Brain microvascular endothelial cell (primary cell): ENCODE data around the gene DIP2B.

ENCODE experiments used
- DNase-seq: peaks from one replicate; pipeline ENCODE4 v3.0.0-alpha.2; 2020
- H3K27ac ChIP-seq: fragments of 250-450 bp; sonication (Bioruptor Pico); 2 replicates; pipeline ENCODE4 v1.5.1; 2020; ENCODE audit warnings: mild to moderate bottlenecking, moderate library complexity
- H3K27me3 ChIP-seq: fragments of 250-450 bp; sonication (Bioruptor Pico); replicated peaks from 2 replicates; pipeline ENCODE4 v1.5.1; 2020; ENCODE audit warnings: mild to moderate bottlenecking
- H3K36me3 ChIP-seq: fragments of 250-450 bp; sonication (Bioruptor Pico); replicated peaks from 2 replicates; pipeline ENCODE4 v1.5.1; 2020; ENCODE audit warnings: mild to moderate bottlenecking
- H3K4me3 ChIP-seq: 2 replicates; pipeline ENCODE4 v1.5.1; 2011; ENCODE audit warnings: low read depth, mild to moderate bottlenecking, control low read depth, low read length, moderate library complexity
- CTCF ChIP-seq: IDR thresholded peaks from 2 replicates; pipeline ENCODE4 v1.5.1; 2011; ENCODE audit warnings: low read depth, mild to moderate bottlenecking, moderate library complexity, low read length, control low read depth, inconsistent platforms; ENCODE audit errors: missing control alignments
- in situ Hi-C: cut with HindIII; loops from 2 replicates; pipeline ENCODE4 v1.10.0; 2017; ENCODE audit warnings: low sequenced_read_pairs, low pct_ligation_motif_present

Gene DIP2B

GRCh38 chr12:50686976-50687375 lies 182.2 kb downstream of the DIP2B start:
- in situ Hi-C loops, result no loop called here
- DNase-seq, result no peak
- no peak overlapping the region for H3K27ac ChIP-seq
- H3K27me3 ChIP-seq, result no peaks in the 10 kb centered on the region
- H3K4me3 ChIP-seq, result no peak overlapping the region
- TF ChIP-seq CTCF, result no peak
- H3K36me3 ChIP-seq, result peaks cover 12% of the 10 kb centered on the region

- DNase-seq, result no peak
- Histone ChIP-seq H3K36me3 (peaks cover 16% of the 10 kb centered on the region), H3K27me3 (no peaks in the 10 kb centered on the region), H3K27ac (no peak overlapping the region), H3K4me3 (no peak overlapping the region)
- no peak for TF ChIP-seq CTCF
- in situ Hi-C loops, result no loop called here
These were observed 184.7 kb downstream of the DIP2B start for GRCh38 chr12:50689437-50689836.

- no peak overlapping the region for H3K4me3 ChIP-seq
- H3K27ac ChIP-seq, result no peak overlapping the region
- no peak for DNase-seq
- H3K27me3 ChIP-seq, result no peaks in the 10 kb centered on the region
- in situ Hi-C loops, result no loop called here
- peaks cover 22% of the 10 kb centered on the region for H3K36me3 ChIP-seq
- TF ChIP-seq CTCF, result no peak
These were observed 186.1 kb downstream of the DIP2B start for GRCh38 chr12:50690925-50691324.

- DNase-seq, result no peak
- Histone ChIP-seq H3K4me3 (no peak overlapping the region), H3K27me3 (no peaks in the 10 kb centered on the region), H3K36me3 (peaks cover 40% of the 10 kb centered on the region), H3K27ac (no peak overlapping the region)
- no peak for TF ChIP-seq CTCF
- in situ Hi-C loops, result no loop called here
These were observed 191.2 kb downstream of the DIP2B start for GRCh38 chr12:50695961-50696360.

GRCh38 chr12:50696931-50697330 lies 192.1 kb downstream of the DIP2B start:
- Histone ChIP-seq H3K4me3 (no peak overlapping the region), H3K36me3 (peaks cover 35% of the 10 kb centered on the region), H3K27me3 (no peaks in the 10 kb centered on the region), H3K27ac (no peak overlapping the region)
- no peak for DNase-seq
- TF ChIP-seq CTCF, result no peak
- in situ Hi-C loops, result no loop called here

GRCh38 chr12:50699154-50699553 lies 194.4 kb downstream of the DIP2B start:
- Histone ChIP-seq H3K36me3 (peaks cover 31% of the 10 kb centered on the region), H3K4me3 (no peak overlapping the region)
- no peak for TF ChIP-seq CTCF

More at GRCh38 chr12:50699154-50699553, 194.4 kb downstream of the DIP2B start:
- Histone ChIP-seq H3K27ac (no peak overlapping the region), H3K27me3 (no peaks in the 10 kb centered on the region)
- no peak for DNase-seq
- in situ Hi-C loops, result no loop called here
